Measurements from ENCODE around the gene CPTP. TPM values are rescaled to one million over a fixed set of nuclear protein-coding genes. Genes with fewer than 3 reads are reported as not detected.

CPTP gene
- total and polyA plus RNA-seq, 2 of the 13 experiments (the other 11 are each of a cell fraction or from before 2014, with no cell fraction given) = 5.5 to 9.3 TPM

DNA sequence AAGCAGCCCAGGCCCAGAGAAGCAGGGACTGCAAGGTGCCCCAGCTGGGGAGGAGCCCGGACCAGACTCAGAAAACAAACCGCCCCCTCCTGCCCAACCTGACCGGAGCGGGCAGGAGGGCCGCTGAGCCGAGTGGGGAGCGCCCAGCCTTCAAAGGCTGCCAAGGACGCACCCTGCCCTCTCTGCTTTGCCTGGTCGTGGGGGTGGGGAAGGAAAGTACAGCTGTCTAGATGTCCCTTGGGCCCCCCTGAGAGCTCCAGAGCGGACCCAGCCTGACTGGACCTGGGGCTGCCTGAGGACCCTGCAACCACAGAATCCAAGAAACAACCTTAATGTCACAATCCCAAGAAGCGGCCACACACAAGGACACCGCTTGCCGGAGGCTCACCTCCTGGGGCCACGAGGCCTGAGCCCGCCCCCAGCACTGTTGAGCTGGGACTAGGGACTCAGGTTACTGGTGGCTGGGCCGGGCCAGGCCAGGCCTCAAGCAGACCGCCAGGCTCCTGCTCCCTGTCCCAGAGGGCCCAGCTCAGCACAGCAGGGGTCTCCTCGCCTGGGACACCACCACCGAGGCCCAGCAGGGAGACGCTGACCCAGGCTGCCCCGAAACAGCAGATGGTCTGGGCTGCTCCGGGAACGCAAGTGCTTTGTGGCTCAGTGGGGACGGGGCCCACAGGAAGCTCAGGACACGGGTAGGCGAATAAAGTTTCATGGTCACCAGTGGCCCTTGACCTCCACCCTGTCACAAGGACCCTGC is 23.2 kb downstream of the CPTP start (continued):
- TF ChIP-seq, protein P1, sequence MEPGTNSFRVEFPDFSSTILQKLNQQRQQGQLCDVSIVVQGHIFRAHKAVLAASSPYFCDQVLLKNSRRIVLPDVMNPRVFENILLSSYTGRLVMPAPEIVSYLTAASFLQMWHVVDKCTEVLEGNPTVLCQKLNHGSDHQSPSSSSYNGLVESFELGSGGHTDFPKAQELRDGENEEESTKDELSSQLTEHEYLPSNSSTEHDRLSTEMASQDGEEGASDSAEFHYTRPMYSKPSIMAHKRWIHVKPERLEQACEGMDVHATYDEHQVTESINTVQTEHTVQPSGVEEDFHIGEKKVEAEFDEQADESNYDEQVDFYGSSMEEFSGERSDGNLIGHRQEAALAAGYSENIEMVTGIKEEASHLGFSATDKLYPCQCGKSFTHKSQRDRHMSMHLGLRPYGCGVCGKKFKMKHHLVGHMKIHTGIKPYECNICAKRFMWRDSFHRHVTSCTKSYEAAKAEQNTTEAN (CRISPR knock-in tag; conservative IDR thresholded peaks at IDR 0.05) = no peak
- TF ChIP-seq PHF5A (CRISPR knock-in tag; IDR thresholded peaks at IDR 0.05; ENCODE audit: low read depth, unreplicated experiment) (no peak), ZNF660 (CRISPR knock-in tag; IDR thresholded peaks at IDR 0.05; ENCODE audit: borderline replicate concordance, low read depth) (no peak), NFATC3 (CRISPR knock-in tag; IDR thresholded peaks at IDR 0.05) (0 out of 2 replicates have a peak, but pooled peaks have one; percentile 13), BRD4 (CRISPR knock-in tag; IDR thresholded peaks at IDR 0.05) (no peak), ZSCAN29 (CRISPR knock-in tag; conservative IDR thresholded peaks at IDR 0.05) (no peak), ZNF451 (CRISPR knock-in tag; IDR thresholded peaks at IDR 0.05) (no peak), MXD4 (CRISPR knock-in tag; IDR thresholded peaks at IDR 0.05) (peak; percentile 46; the same call in 1 of the 2 replicates), ZNF234 (CRISPR knock-in tag; conservative IDR thresholded peaks at IDR 0.05) (no peak), ZNF232 (CRISPR knock-in tag; IDR thresholded peaks at IDR 0.05; ENCODE audit: borderline replicate concordance) (no peak), SNRNP70 (IDR thresholded peaks at IDR 0.05; ENCODE audit: low read depth, low read length) (no peak), TAF1 (CRISPR knock-in tag; IDR thresholded peaks at IDR 0.05) (peak; percentile 68; the same call in 1 of the 2 replicates), ZKSCAN5 (CRISPR knock-in tag; IDR thresholded peaks at IDR 0.05) (no peak), IKZF4 (CRISPR knock-in tag; IDR thresholded peaks at IDR 0.05; ENCODE audit: borderline replicate concordance, low read depth, not compliant biosample characterization) (no peak)
- TF ChIP-seq, protein P2, sequence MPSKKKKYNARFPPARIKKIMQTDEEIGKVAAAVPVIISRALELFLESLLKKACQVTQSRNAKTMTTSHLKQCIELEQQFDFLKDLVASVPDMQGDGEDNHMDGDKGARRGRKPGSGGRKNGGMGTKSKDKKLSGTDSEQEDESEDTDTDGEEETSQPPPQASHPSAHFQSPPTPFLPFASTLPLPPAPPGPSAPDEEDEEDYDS (CRISPR knock-in tag; IDR thresholded peaks at IDR 0.05) = peak; percentile 53
- TF ChIP-seq, protein P3, sequence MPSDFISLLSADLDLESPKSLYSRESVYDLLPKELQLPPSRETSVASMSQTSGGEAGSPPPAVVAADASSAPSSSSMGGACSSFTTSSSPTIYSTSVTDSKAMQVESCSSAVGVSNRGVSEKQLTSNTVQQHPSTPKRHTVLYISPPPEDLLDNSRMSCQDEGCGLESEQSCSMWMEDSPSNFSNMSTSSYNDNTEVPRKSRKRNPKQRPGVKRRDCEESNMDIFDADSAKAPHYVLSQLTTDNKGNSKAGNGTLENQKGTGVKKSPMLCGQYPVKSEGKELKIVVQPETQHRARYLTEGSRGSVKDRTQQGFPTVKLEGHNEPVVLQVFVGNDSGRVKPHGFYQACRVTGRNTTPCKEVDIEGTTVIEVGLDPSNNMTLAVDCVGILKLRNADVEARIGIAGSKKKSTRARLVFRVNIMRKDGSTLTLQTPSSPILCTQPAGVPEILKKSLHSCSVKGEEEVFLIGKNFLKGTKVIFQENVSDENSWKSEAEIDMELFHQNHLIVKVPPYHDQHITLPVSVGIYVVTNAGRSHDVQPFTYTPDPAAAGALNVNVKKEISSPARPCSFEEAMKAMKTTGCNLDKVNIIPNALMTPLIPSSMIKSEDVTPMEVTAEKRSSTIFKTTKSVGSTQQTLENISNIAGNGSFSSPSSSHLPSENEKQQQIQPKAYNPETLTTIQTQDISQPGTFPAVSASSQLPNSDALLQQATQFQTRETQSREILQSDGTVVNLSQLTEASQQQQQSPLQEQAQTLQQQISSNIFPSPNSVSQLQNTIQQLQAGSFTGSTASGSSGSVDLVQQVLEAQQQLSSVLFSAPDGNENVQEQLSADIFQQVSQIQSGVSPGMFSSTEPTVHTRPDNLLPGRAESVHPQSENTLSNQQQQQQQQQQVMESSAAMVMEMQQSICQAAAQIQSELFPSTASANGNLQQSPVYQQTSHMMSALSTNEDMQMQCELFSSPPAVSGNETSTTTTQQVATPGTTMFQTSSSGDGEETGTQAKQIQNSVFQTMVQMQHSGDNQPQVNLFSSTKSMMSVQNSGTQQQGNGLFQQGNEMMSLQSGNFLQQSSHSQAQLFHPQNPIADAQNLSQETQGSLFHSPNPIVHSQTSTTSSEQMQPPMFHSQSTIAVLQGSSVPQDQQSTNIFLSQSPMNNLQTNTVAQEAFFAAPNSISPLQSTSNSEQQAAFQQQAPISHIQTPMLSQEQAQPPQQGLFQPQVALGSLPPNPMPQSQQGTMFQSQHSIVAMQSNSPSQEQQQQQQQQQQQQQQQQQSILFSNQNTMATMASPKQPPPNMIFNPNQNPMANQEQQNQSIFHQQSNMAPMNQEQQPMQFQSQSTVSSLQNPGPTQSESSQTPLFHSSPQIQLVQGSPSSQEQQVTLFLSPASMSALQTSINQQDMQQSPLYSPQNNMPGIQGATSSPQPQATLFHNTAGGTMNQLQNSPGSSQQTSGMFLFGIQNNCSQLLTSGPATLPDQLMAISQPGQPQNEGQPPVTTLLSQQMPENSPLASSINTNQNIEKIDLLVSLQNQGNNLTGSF (CRISPR knock-in tag; IDR thresholded peaks at IDR 0.05) = 0 out of 2 replicates have a peak, but pooled peaks have one; percentile 34
- TF ChIP-seq, protein P4, sequence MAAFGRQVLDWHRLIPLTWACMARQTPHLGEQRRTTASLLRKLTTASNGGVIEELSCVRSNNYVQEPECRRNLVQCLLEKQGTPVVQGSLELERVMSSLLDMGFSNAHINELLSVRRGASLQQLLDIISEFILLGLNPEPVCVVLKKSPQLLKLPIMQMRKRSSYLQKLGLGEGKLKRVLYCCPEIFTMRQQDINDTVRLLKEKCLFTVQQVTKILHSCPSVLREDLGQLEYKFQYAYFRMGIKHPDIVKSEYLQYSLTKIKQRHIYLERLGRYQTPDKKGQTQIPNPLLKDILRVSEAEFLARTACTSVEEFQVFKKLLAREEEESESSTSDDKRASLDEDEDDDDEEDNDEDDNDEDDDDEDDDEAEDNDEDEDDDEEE (CRISPR knock-in tag; IDR thresholded peaks at IDR 0.05) = peak; percentile 66; the same call in 1 of the 2 replicates
- TF ChIP-seq, protein P5, sequence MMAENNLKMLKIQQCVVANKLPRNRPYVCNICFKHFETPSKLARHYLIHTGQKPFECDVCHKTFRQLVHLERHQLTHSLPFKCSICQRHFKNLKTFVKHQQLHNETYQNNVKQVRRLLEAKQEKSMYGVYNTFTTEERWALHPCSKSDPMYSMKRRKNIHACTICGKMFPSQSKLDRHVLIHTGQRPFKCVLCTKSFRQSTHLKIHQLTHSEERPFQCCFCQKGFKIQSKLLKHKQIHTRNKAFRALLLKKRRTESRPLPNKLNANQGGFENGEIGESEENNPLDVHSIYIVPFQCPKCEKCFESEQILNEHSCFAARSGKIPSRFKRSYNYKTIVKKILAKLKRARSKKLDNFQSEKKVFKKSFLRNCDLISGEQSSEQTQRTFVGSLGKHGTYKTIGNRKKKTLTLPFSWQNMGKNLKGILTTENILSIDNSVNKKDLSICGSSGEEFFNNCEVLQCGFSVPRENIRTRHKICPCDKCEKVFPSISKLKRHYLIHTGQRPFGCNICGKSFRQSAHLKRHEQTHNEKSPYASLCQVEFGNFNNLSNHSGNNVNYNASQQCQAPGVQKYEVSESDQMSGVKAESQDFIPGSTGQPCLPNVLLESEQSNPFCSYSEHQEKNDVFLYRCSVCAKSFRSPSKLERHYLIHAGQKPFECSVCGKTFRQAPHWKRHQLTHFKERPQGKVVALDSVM (CRISPR knock-in tag; IDR thresholded peaks at IDR 0.05) = no peak
